NB4 (cell line): ENCODE data around the gene CFAP92.

Experiments
- MYC ChIP-seq: IDR thresholded peaks from 2 replicates; pipeline ENCODE4 v1.6.1; 2011; ENCODE audit warnings: low read depth, low read length
- POLR2A ChIP-seq: IDR thresholded peaks from 2 replicates; pipeline ENCODE4 v1.6.1; 2011; ENCODE audit warnings: mild to moderate bottlenecking; ENCODE audit not compliant: insufficient read length; ENCODE audit errors: extremely low read depth
- TF ChIP-seq, protein P1 (sequence below): IDR thresholded peaks from one replicate; pipeline ENCODE4 v1.5.1; 2012; ENCODE audit warnings: low read depth, low read length
- TF ChIP-seq, protein P2 (sequence below): IDR thresholded peaks from 2 replicates; pipeline ENCODE4 v1.6.1; 2011; ENCODE audit warnings: low read depth, low read length

DNA sequence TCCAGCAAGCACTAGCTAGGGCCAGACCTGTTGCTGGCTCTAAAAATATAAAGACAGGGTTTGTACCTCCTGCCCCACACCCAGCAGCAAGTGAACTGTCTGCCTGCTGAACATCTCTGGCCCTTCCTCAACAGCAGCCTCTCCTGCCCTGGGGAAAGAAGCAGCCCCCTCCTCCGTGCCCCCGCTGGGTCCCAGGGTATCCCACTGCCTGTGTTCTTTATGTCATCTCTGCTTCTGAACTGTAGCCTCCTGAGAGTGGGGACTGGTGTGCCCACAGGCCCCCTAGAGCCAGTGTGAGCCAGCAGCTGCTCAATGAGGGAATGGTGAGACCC lies 60.0 kb downstream of the CFAP92 start:
- TF ChIP-seq POLR2A (no peak), MYC (no peak)
- TF ChIP-seq, protein P1, sequence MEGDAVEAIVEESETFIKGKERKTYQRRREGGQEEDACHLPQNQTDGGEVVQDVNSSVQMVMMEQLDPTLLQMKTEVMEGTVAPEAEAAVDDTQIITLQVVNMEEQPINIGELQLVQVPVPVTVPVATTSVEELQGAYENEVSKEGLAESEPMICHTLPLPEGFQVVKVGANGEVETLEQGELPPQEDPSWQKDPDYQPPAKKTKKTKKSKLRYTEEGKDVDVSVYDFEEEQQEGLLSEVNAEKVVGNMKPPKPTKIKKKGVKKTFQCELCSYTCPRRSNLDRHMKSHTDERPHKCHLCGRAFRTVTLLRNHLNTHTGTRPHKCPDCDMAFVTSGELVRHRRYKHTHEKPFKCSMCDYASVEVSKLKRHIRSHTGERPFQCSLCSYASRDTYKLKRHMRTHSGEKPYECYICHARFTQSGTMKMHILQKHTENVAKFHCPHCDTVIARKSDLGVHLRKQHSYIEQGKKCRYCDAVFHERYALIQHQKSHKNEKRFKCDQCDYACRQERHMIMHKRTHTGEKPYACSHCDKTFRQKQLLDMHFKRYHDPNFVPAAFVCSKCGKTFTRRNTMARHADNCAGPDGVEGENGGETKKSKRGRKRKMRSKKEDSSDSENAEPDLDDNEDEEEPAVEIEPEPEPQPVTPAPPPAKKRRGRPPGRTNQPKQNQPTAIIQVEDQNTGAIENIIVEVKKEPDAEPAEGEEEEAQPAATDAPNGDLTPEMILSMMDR = no peak
- TF ChIP-seq, protein P2, sequence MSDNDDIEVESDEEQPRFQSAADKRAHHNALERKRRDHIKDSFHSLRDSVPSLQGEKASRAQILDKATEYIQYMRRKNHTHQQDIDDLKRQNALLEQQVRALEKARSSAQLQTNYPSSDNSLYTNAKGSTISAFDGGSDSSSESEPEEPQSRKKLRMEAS = no peak
